ENCODE data around the gene CYSTM1. TPM values are rescaled to one million over a fixed set of nuclear protein-coding genes. Genes with fewer than 3 reads are reported as not detected.

CYSTM1 gene
- total RNA-seq, 1 donor from 2014 or later, result 51.6 TPM

DNA sequence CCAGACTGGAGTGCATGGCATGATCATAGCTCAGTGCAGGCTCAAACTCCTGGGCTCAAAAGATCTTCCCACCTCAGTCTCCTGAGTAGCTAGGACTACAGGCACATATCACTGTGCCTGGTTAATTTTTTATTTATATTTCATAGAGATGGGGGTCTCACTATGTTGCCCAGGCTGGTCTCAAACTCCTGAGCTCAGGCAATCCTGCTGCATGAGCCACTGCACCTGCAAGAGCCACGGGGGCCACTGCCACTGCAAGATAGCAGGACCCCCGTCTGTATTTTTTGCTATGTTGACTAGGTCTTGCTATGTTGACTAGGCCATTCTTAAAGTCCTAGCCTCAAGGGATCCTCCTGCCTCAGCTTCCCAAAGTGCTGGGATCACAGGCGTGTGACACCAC, 6.5 kb downstream of the CYSTM1 start:
- H3K27ac ChIP-seq, result peak overlapping the region; percentile 37
- H3K9me3 ChIP-seq, result no peaks in the 10 kb centered on the region
- TF ChIP-seq, protein P1, sequence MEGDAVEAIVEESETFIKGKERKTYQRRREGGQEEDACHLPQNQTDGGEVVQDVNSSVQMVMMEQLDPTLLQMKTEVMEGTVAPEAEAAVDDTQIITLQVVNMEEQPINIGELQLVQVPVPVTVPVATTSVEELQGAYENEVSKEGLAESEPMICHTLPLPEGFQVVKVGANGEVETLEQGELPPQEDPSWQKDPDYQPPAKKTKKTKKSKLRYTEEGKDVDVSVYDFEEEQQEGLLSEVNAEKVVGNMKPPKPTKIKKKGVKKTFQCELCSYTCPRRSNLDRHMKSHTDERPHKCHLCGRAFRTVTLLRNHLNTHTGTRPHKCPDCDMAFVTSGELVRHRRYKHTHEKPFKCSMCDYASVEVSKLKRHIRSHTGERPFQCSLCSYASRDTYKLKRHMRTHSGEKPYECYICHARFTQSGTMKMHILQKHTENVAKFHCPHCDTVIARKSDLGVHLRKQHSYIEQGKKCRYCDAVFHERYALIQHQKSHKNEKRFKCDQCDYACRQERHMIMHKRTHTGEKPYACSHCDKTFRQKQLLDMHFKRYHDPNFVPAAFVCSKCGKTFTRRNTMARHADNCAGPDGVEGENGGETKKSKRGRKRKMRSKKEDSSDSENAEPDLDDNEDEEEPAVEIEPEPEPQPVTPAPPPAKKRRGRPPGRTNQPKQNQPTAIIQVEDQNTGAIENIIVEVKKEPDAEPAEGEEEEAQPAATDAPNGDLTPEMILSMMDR (IDR thresholded peaks at IDR 0.05), result no peak
- TF ChIP-seq POLR2A (IDR thresholded peaks at IDR 0.05), result no peak
- no peak for TF ChIP-seq POLR2AphosphoS5 (IDR thresholded peaks at IDR 0.05; ENCODE audit: insufficient read depth in 1 of 2, low read depth in 1 of 2)
- no peaks in the 10 kb centered on the region for H3K36me3 ChIP-seq
- H3K4me1 ChIP-seq, result peaks cover 31% of the 10 kb centered on the region
- H3K27me3 ChIP-seq, result no peaks in the 10 kb centered on the region
- intact Hi-C loops (cut with DNase I), result no loop called here
- no peak overlapping the region for H3K4me3 ChIP-seq
- DNase-seq (ENCODE audit: extremely low spot score in 2 of 2), result no peak

DNA sequence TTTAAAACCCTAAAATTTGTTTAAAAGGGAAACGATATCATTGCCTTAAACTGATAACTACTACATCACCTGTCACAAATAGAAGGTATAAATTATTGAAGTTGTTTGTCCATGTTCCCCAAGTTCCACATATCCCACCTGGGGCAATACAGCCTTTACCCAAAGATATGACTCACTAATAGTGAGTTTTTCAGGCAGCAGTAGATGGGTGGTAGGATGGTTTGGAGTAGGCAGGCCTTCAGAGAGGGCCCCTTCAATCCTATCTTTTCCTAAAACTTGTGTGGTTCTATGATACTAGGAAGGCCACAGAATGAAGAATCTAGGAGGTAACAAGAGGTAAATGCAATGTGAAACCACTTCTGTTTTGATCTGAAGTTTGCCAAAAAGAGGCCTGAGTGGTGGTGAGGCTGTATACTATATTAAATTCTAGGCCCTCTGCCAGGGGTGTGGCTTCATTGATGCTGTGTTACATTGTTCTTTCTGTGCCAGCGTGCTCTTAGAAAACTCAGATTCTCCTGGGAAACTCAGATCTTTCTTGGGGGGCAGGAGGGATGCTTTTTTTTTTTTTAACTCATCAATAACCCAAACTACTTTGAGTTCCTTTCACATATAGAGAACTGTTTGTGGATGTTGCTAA, 7.2 kb downstream of the CYSTM1 start:
- TF ChIP-seq, protein P1 (IDR thresholded peaks at IDR 0.05), result no peak
- TF ChIP-seq POLR2A (IDR thresholded peaks at IDR 0.05) (no peak), POLR2AphosphoS5 (IDR thresholded peaks at IDR 0.05; ENCODE audit: insufficient read depth in 1 of 2, low read depth in 1 of 2) (no peak)
- no peaks in the 10 kb centered on the region for H3K36me3 ChIP-seq
- intact Hi-C loops (cut with DNase I), result no loop called here
- no peaks in the 10 kb centered on the region for H3K27me3 ChIP-seq
- no peak for DNase-seq (ENCODE audit: extremely low spot score in 2 of 2)
- peaks cover 25% of the 10 kb centered on the region for H3K4me1 ChIP-seq
- no peak overlapping the region for H3K4me3 ChIP-seq
- H3K27ac ChIP-seq, result peak overlapping the region; percentile 27
- H3K9me3 ChIP-seq, result no peaks in the 10 kb centered on the region

DNA sequence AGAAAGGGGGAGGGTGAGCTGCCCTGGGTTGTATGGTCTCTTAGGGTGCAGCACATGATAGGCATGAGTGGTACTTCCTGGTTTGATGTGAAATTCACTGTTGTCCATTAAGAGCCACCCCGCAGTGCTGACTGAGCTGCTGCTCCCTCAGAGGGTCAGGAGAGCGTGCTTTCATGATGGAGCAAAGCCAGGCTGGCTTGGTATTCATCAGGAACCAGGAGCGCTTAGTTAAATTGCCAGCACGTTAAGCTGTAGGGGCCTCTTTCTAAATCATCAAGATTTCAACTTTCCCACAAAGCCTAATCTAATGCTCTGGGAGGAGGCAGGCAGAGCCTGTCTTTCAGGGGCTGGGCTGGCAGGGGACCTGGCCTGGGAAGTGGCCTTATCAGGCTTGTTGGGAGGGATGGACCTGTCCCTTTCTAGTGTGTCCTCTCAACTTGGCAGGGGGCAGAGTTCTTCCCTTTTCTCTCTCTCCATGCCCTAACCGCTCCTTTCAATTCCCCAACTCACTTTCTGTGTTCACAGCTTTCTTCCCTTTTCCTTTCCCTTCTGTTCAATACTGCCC, 7.9 kb downstream of the CYSTM1 start:
- no peaks in the 10 kb centered on the region for H3K27me3 ChIP-seq
- DNase-seq (ENCODE audit: extremely low spot score in 2 of 2), result no peak
- H3K4me3 ChIP-seq, result no peak overlapping the region
- intact Hi-C loops (cut with DNase I), result no loop called here
- H3K36me3 ChIP-seq, result no peaks in the 10 kb centered on the region
- H3K27ac ChIP-seq, result peak overlapping the region; percentile 27
- no peaks in the 10 kb centered on the region for H3K9me3 ChIP-seq
- TF ChIP-seq POLR2A (IDR thresholded peaks at IDR 0.05), result no peak
- TF ChIP-seq, protein P1 (IDR thresholded peaks at IDR 0.05), result no peak
- no peak for TF ChIP-seq POLR2AphosphoS5 (IDR thresholded peaks at IDR 0.05; ENCODE audit: insufficient read depth in 1 of 2, low read depth in 1 of 2)
- H3K4me1 ChIP-seq, result peaks cover 18% of the 10 kb centered on the region

DNA sequence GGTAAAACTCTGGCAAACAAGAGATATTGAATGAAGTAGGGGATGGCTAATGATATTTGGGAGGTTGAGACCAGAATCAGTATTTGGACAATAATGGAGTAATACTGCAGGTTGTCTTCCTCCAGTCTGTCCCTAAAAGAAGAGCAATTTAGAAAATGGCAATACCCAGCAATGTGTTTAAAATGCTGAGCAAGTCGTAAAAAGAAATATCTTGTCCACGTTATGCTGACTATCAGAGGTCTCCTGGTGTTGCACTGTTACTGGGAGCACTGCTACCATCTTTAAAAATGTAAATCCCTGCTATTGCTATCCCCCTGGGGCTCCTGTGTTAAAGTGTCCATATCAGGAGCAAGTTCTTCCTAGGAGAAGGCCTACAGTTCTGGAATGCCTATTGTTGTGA, 10.4 kb downstream of the CYSTM1 start:
- no peak for DNase-seq (ENCODE audit: extremely low spot score in 2 of 2)
- H3K4me3 ChIP-seq, result no peak overlapping the region
- no peaks in the 10 kb centered on the region for H3K27me3 ChIP-seq
- peaks cover 18% of the 10 kb centered on the region for H3K4me1 ChIP-seq
- no peaks in the 10 kb centered on the region for H3K9me3 ChIP-seq
- intact Hi-C loops (cut with DNase I), result no loop called here
- H3K36me3 ChIP-seq, result no peaks in the 10 kb centered on the region
- TF ChIP-seq POLR2AphosphoS5 (IDR thresholded peaks at IDR 0.05; ENCODE audit: insufficient read depth in 1 of 2, low read depth in 1 of 2) (no peak), POLR2A (IDR thresholded peaks at IDR 0.05) (no peak)
- TF ChIP-seq, protein P1 (IDR thresholded peaks at IDR 0.05), result no peak
- no peak overlapping the region for H3K27ac ChIP-seq

DNA sequence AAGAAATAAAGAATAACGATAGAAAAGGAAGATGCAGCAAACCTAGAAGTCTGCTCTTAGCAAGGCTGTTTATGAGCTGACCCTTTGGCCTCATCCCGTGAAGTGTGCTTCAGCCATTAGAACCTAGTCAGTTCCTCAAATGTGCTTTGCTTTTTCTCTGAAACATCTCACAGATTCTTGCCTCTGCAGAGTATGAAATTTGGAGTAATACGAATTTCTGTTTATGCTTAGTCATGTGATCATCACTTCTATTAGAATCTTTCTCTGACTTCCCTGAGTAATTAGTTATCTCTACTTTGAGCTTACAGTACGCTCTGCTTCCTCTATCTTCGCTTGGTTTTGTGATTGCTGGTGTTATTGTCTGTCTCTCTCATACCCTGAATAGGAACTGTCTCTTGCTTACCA, 11.3 kb downstream of the CYSTM1 start:
- peaks cover 18% of the 10 kb centered on the region for H3K4me1 ChIP-seq
- no peaks in the 10 kb centered on the region for H3K27me3 ChIP-seq
- H3K4me3 ChIP-seq, result no peak overlapping the region
- DNase-seq (ENCODE audit: extremely low spot score in 2 of 2), result no peak
- no peaks in the 10 kb centered on the region for H3K9me3 ChIP-seq
- no peaks in the 10 kb centered on the region for H3K36me3 ChIP-seq
- intact Hi-C loops (cut with DNase I), result no loop called here
- no peak overlapping the region for H3K27ac ChIP-seq
- TF ChIP-seq POLR2AphosphoS5 (IDR thresholded peaks at IDR 0.05; ENCODE audit: insufficient read depth in 1 of 2, low read depth in 1 of 2) (no peak), POLR2A (IDR thresholded peaks at IDR 0.05) (no peak)
- TF ChIP-seq, protein P1 (IDR thresholded peaks at IDR 0.05), result no peak
